WTC11 (cell line): ENCODE results near the gene OPRM1. TPM values are rescaled to one million over a fixed set of nuclear protein-coding genes. Genes with fewer than 3 reads are reported as not detected.

Experiments
- ATAC-seq: fragments of 200-7000 bp; cut with Tn5 transposase; 2 replicates; pipeline ENCODE4 v1.10.0; 2021; ENCODE audit warnings: mild to moderate bottlenecking, moderate library complexity
- CTCF ChIA-PET: fragments of 300-600 bp; sonication (Branson Sonifier 250); formaldehyde crosslinking; loops from one replicate; lab custom pipeline; 2021; ENCODE audit warnings: antibody characterized with exemption; lab: Charles Lee
- POLR2A ChIA-PET: fragments of 350-600 bp; sonication (Branson Sonifier 250); formaldehyde crosslinking; loops from one replicate; lab custom pipeline; 2021; ENCODE audit warnings: antibody characterized with exemption; lab: Charles Lee
- DNase-seq: peaks from one replicate; pipeline ENCODE4 v3.0.0; 2021; ENCODE audit warnings: low spot score
- H3K27ac Mint-ChIP-seq: 2 replicates; pipeline ENCODE4 v1.8.0; 2021; ENCODE audit warnings: mixed read lengths
- H3K27me3 Mint-ChIP-seq: 2 replicates; pipeline ENCODE4 v1.8.0; 2021; ENCODE audit warnings: low read depth, mild to moderate bottlenecking, moderate library complexity, mixed read lengths
- H3K36me3 Mint-ChIP-seq: 2 replicates; pipeline ENCODE4 v1.8.0; 2021; ENCODE audit warnings: mixed read lengths
- H3K4me1 Mint-ChIP-seq: 2 replicates; pipeline ENCODE4 v1.8.0; 2022; ENCODE audit warnings: mixed read lengths
- H3K4me3 Mint-ChIP-seq: 2 replicates; pipeline ENCODE4 v1.8.0; 2021; ENCODE audit warnings: mild to moderate bottlenecking, moderate library complexity, mixed read lengths
- H3K9me3 Mint-ChIP-seq: 2 replicates; pipeline ENCODE4 v1.8.0; 2021; ENCODE audit warnings: mixed read lengths
- ATF3 ChIP-seq: sonication (generic); formaldehyde crosslinking; conservative IDR thresholded peaks from 2 replicates; pipeline ENCODE4 v1.8.1; 2022; ENCODE audit warnings: mild to moderate bottlenecking, missing genetic modification reagents
- EMX1 ChIP-seq: fragments of 250-450 bp; sonication (Bioruptor Pico); IDR thresholded peaks from 2 replicates; pipeline ENCODE4 v1.8.0; 2021; ENCODE audit warnings: mild to moderate bottlenecking
- ESRRA ChIP-seq: sonication (generic); formaldehyde crosslinking; IDR thresholded peaks from 2 replicates; pipeline ENCODE4 v1.8.1; 2022; ENCODE audit warnings: mild to moderate bottlenecking, missing genetic modification reagents, borderline replicate concordance
- FOXJ3 ChIP-seq: sonication (generic); formaldehyde crosslinking; IDR thresholded peaks from 2 replicates; pipeline ENCODE4 v1.9.0; 2021; ENCODE audit warnings: missing genetic modification reagents, mild to moderate bottlenecking, borderline replicate concordance
- GTF2I ChIP-seq: fragments of 250-450 bp; sonication (Bioruptor Pico); conservative IDR thresholded peaks from 2 replicates; pipeline ENCODE4 v1.4.0; 2021; ENCODE audit warnings: mild to moderate bottlenecking
- JUN ChIP-seq: sonication (generic); formaldehyde crosslinking; IDR thresholded peaks from 2 replicates; pipeline ENCODE4 v1.8.0; 2023; ENCODE audit warnings: mild to moderate bottlenecking, missing genetic modification reagents
- MXD4 ChIP-seq: fragments of 250-450 bp; sonication (Bioruptor Pico); IDR thresholded peaks from 2 replicates; pipeline ENCODE4 v1.8.0; 2021; ENCODE audit warnings: mild to moderate bottlenecking, moderate library complexity, borderline replicate concordance
- MYBL2 ChIP-seq: sonication (generic); formaldehyde crosslinking; IDR thresholded peaks from 2 replicates; pipeline ENCODE4 v1.8.1; 2023; ENCODE audit warnings: mild to moderate bottlenecking, moderate library complexity, missing genetic modification reagents
- NR1H2 ChIP-seq: sonication (generic); formaldehyde crosslinking; IDR thresholded peaks from 2 replicates; pipeline ENCODE4 v1.9.0; 2021; ENCODE audit warnings: mild to moderate bottlenecking, moderate library complexity, missing genetic modification reagents
- STAT6 ChIP-seq: sonication (generic); formaldehyde crosslinking; conservative IDR thresholded peaks from 2 replicates; pipeline ENCODE4 v1.8.1; 2023; ENCODE audit warnings: mild to moderate bottlenecking, low read depth, missing genetic modification reagents, moderate library complexity
- USF1 ChIP-seq: sonication (generic); formaldehyde crosslinking; IDR thresholded peaks from 2 replicates; pipeline ENCODE4 v1.8.0; 2022; ENCODE audit warnings: mild to moderate bottlenecking, missing genetic modification reagents
- ZBTB21 ChIP-seq: sonication (generic); formaldehyde crosslinking; IDR thresholded peaks from 2 replicates; pipeline ENCODE4 v1.8.1; 2023; ENCODE audit warnings: mild to moderate bottlenecking, missing genetic modification reagents, borderline replicate concordance
- ZNF219 ChIP-seq: sonication (generic); formaldehyde crosslinking; IDR thresholded peaks from 2 replicates; pipeline ENCODE4 v1.8.0; 2023; ENCODE audit warnings: missing genetic modification reagents, mild to moderate bottlenecking, borderline replicate concordance
- ZNF396 ChIP-seq: fragments of 250-450 bp; sonication (Bioruptor Pico); IDR thresholded peaks from 2 replicates; pipeline ENCODE4 v1.8.0; 2021; ENCODE audit warnings: mild to moderate bottlenecking, moderate library complexity, borderline replicate concordance
- ZNF532 ChIP-seq: fragments of 250-450 bp; sonication (Bioruptor Pico); IDR thresholded peaks from 2 replicates; pipeline ENCODE4 v1.9.0; 2021; ENCODE audit warnings: mild to moderate bottlenecking, borderline replicate concordance
- total RNA-seq: library from RNA; stranded (reverse); gene quantifications from 3 replicates; pipeline ENCODE4 v1.2.3, GENCODE V29; 2021
- TF ChIP-seq, protein P1 (sequence below): sonication (generic); formaldehyde crosslinking; IDR thresholded peaks from 2 replicates; pipeline ENCODE4 v1.8.0; 2023; ENCODE audit warnings: missing genetic modification reagents
- TF ChIP-seq, protein P2 (sequence below): fragments of 250-450 bp; sonication (Bioruptor Pico); IDR thresholded peaks from 2 replicates; pipeline ENCODE4 v1.9.0; 2021; ENCODE audit warnings: mild to moderate bottlenecking
- TF ChIP-seq, protein P3 (sequence below): sonication (generic); formaldehyde crosslinking; IDR thresholded peaks from 2 replicates; pipeline ENCODE4 v1.8.1; 2022; ENCODE audit warnings: mild to moderate bottlenecking, moderate library complexity, missing genetic modification reagents
- TF ChIP-seq, protein P4 (sequence below): sonication (generic); formaldehyde crosslinking; IDR thresholded peaks from 2 replicates; pipeline ENCODE4 v1.8.0; 2023; ENCODE audit warnings: missing genetic modification reagents, mild to moderate bottlenecking, borderline replicate concordance

OPRM1 gene
- total RNA-seq, 1 experiment from 2014 or later: not detected

DNA sequence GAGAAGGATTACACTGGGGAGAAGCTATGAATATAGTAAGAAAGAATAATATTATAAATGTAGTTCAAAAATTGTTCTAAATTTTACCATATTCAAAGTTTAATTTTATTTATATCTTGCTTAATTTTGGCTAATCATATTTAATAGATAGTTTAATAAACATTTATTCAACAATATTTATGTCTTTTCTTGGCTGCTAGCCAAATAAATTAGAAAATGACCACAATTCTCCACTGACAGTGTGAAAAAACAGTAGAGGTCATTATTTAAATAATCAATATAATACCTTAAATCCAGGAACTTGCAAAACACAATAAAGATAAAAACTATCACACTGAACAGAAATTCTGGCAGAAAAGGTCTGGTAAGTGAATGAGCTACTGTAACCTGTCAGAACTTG is 171.6 kb downstream of the OPRM1 start (continued):
- TF ChIP-seq, protein P1, sequence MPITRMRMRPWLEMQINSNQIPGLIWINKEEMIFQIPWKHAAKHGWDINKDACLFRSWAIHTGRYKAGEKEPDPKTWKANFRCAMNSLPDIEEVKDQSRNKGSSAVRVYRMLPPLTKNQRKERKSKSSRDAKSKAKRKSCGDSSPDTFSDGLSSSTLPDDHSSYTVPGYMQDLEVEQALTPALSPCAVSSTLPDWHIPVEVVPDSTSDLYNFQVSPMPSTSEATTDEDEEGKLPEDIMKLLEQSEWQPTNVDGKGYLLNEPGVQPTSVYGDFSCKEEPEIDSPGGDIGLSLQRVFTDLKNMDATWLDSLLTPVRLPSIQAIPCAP: no peak
- TF ChIP-seq NR1H2 (CRISPR knock-in tag): no peak
- no peak for TF ChIP-seq ATF3 (CRISPR knock-in tag)

GRCh38 chr6:154213782-154214181 is 174.7 kb downstream of the OPRM1 start:
- H3K9me3 Mint-ChIP-seq: no peaks in the 10 kb centered on the region
- ATAC-seq (no peak), DNase-seq (no peak)
- peaks cover 8% of the 10 kb centered on the region for H3K4me1 Mint-ChIP-seq
- H3K4me3 Mint-ChIP-seq: no peak overlapping the region
- CTCF ChIA-PET: no interaction called here
- no peak overlapping the region for H3K27ac Mint-ChIP-seq
- no peak for TF ChIP-seq STAT6 (CRISPR knock-in tag)
- TF ChIP-seq, protein P2, sequence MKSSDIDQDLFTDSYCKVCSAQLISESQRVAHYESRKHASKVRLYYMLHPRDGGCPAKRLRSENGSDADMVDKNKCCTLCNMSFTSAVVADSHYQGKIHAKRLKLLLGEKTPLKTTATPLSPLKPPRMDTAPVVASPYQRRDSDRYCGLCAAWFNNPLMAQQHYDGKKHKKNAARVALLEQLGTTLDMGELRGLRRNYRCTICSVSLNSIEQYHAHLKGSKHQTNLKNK: no peak
- no peaks in the 10 kb centered on the region for H3K27me3 Mint-ChIP-seq
- POLR2A ChIA-PET: no interaction called here
- H3K36me3 Mint-ChIP-seq: no peaks in the 10 kb centered on the region

GRCh38 chr6:154218301-154218700 is 179.3 kb downstream of the OPRM1 start:
- Mint-ChIP-seq H3K27me3 (no peaks in the 10 kb centered on the region), H3K4me1 (peaks cover 14% of the 10 kb centered on the region), H3K9me3 (no peaks in the 10 kb centered on the region), H3K27ac (no peak overlapping the region; the same call in 1 of the 2 replicates), H3K4me3 (no peak overlapping the region), H3K36me3 (no peaks in the 10 kb centered on the region)
- DNase-seq (no peak), ATAC-seq (no peak)
- ChIA-PET CTCF (no interaction called here), POLR2A (no interaction called here)
- TF ChIP-seq FOXJ3 (CRISPR knock-in tag) (no peak), GTF2I (CRISPR knock-in tag) (no peak), USF1 (CRISPR knock-in tag) (no peak), MYBL2 (CRISPR knock-in tag) (no peak), ESRRA (no peak), EMX1 (CRISPR knock-in tag) (no peak), MXD4 (CRISPR knock-in tag) (no peak), ZNF532 (CRISPR knock-in tag) (no peak), ZNF219 (CRISPR knock-in tag) (no peak), JUN (CRISPR knock-in tag) (no peak), ZBTB21 (CRISPR knock-in tag) (no peak), ZNF396 (no peak)
- TF ChIP-seq, protein P3, sequence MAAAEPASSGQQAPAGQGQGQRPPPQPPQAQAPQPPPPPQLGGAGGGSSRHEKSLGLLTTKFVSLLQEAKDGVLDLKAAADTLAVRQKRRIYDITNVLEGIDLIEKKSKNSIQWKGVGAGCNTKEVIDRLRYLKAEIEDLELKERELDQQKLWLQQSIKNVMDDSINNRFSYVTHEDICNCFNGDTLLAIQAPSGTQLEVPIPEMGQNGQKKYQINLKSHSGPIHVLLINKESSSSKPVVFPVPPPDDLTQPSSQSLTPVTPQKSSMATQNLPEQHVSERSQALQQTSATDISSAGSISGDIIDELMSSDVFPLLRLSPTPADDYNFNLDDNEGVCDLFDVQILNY: no peak
- TF ChIP-seq, protein P4, sequence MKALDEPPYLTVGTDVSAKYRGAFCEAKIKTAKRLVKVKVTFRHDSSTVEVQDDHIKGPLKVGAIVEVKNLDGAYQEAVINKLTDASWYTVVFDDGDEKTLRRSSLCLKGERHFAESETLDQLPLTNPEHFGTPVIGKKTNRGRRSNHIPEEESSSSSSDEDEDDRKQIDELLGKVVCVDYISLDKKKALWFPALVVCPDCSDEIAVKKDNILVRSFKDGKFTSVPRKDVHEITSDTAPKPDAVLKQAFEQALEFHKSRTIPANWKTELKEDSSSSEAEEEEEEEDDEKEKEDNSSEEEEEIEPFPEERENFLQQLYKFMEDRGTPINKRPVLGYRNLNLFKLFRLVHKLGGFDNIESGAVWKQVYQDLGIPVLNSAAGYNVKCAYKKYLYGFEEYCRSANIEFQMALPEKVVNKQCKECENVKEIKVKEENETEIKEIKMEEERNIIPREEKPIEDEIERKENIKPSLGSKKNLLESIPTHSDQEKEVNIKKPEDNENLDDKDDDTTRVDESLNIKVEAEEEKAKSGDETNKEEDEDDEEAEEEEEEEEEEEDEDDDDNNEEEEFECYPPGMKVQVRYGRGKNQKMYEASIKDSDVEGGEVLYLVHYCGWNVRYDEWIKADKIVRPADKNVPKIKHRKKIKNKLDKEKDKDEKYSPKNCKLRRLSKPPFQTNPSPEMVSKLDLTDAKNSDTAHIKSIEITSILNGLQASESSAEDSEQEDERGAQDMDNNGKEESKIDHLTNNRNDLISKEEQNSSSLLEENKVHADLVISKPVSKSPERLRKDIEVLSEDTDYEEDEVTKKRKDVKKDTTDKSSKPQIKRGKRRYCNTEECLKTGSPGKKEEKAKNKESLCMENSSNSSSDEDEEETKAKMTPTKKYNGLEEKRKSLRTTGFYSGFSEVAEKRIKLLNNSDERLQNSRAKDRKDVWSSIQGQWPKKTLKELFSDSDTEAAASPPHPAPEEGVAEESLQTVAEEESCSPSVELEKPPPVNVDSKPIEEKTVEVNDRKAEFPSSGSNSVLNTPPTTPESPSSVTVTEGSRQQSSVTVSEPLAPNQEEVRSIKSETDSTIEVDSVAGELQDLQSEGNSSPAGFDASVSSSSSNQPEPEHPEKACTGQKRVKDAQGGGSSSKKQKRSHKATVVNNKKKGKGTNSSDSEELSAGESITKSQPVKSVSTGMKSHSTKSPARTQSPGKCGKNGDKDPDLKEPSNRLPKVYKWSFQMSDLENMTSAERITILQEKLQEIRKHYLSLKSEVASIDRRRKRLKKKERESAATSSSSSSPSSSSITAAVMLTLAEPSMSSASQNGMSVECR: no peak
